K562 (cell line): ENCODE results near the gene NOTCH1. TPM values are rescaled to one million over a fixed set of nuclear protein-coding genes. Genes with fewer than 3 reads are reported as not detected.

ENCODE experiments used
- ATAC-seq: fragments of 200-7000 bp; cut with Tn5 transposase; 3 replicates; pipeline ENCODE4 v1.9.1; 2020; ENCODE audit warnings: moderate library complexity
- BruUV-seq: library from RNA; stranded (reverse); fragments of 400-500 nt; replicated peaks from 2 replicates; lab custom pipeline; 2021; lab: Mats Ljungman, UMichigan
- CTCF ChIA-PET: fragments of 300-600 bp; formaldehyde crosslinking; extraction: SDS; loops from one replicate; lab custom pipeline; 2021; ENCODE audit warnings: low intra/inter-chr PET ratio; lab: Yijun Ruan, JAX
- POLR2A ChIA-PET: fragments of 300-600, 350-650 bp; sonication (Branson Sonifier 250); formaldehyde crosslinking; extraction: SDS; loops from one replicate; lab custom pipeline; 2021; ENCODE audit warnings: antibody characterized with exemption, inconsistent platforms; lab: Yijun Ruan, JAX
- DNase-seq, 4 experiments: peaks; one replicate each; pipeline versions ENCODE4 v3.0.0 to v3.0.0-alpha.2; 2011 to 2018; ENCODE audit warnings: low spot score in 3 of 4, mixed read lengths in 3 of 4; ENCODE audit errors: extremely low read depth in 1 of 4
- FAIRE-seq: peaks from 2 replicates; lab custom pipeline; 2011; peaks lifted over from hg19 to GRCh38; lab: Jason Lieb, UNC
- H2AFZ ChIP-seq: 2 replicates; pipeline ENCODE4 v1.6.0; 2011; ENCODE audit warnings: low read depth, low read length, control low read depth, inconsistent platforms
- H3K27ac ChIP-seq: fragments of 200-600 bp; 3 replicates; pipeline ENCODE4 v1.8.0; 2011; ENCODE audit warnings: low read depth, mild to moderate bottlenecking, control low read depth, inconsistent platforms, low read length, moderate library complexity, mixed read lengths; ENCODE audit errors: extremely low read depth
- H3K27me3 ChIP-seq, 2 experiments: fragments of 300-600 bp in 1 of 2; 2 replicates in 1 of 2; 3 replicates in 1 of 2; pipeline versions ENCODE4 v1.6.0 to v1.8.0; 2011; ENCODE audit warnings: inconsistent platforms in 2 of 2, low read length in 2 of 2, mild to moderate bottlenecking in 1 of 2, mixed read lengths in 1 of 2, moderate library complexity in 1 of 2; ENCODE audit not compliant: control insufficient read depth in 2 of 2, insufficient read depth in 2 of 2
- H3K36me3 ChIP-seq: fragments of 300-600 bp; 3 replicates; pipeline ENCODE4 v1.8.0; 2011; ENCODE audit warnings: mild to moderate bottlenecking, low read length, inconsistent platforms; ENCODE audit not compliant: control insufficient read depth, insufficient read depth
- H3K4me1 ChIP-seq, 2 experiments: fragments of 200-600 bp in 1 of 2; replicated peaks in 1 of 2; 2 replicates in 1 of 2; 3 replicates in 1 of 2; pipeline versions ENCODE4 v1.5.1 to v1.8.0; 2011; ENCODE audit warnings: inconsistent platforms in 2 of 2, low read length in 2 of 2, mild to moderate bottlenecking in 1 of 2, mixed read lengths in 1 of 2, moderate library complexity in 1 of 2; ENCODE audit not compliant: control insufficient read depth in 2 of 2, insufficient read depth in 2 of 2
- H3K4me2 ChIP-seq: 2 replicates; pipeline ENCODE4 v1.6.1; 2011; ENCODE audit warnings: low read length, control low read depth, inconsistent platforms, mixed read lengths; ENCODE audit not compliant: insufficient read depth
- H3K4me3 ChIP-seq: fragments of 200-600 bp; sonication (generic), shearing (Covaris generic); 2 replicates; pipeline ENCODE4 v1.5.1; 2016; ENCODE audit warnings: control low read depth, inconsistent platforms
- H3K79me2 ChIP-seq: fragments of 200-600 bp; 3 replicates; pipeline ENCODE4 v1.8.0; 2011; ENCODE audit warnings: low read length, inconsistent platforms; ENCODE audit not compliant: control insufficient read depth, insufficient read depth
- H3K9ac ChIP-seq, 2 experiments: 2 replicates each; pipeline versions ENCODE4 v1.6.0 to v1.6.1; 2011; ENCODE audit warnings: low read depth in 2 of 2, low read length in 2 of 2, control low read depth in 1 of 2, inconsistent platforms in 1 of 2, mild to moderate bottlenecking in 1 of 2, mixed read lengths in 1 of 2; ENCODE audit not compliant: insufficient read depth in 1 of 2
- H3K9me1 ChIP-seq: one replicate; pipeline ENCODE4 v1.6.0; 2011; ENCODE audit warnings: inconsistent platforms, mild to moderate bottlenecking, low read length, moderate library complexity; ENCODE audit not compliant: control insufficient read depth, insufficient read depth
- H3K9me3 ChIP-seq: replicated peaks from 2 replicates; pipeline ENCODE4 v1.5.1; 2011; ENCODE audit warnings: low read depth, low read length, inconsistent platforms; ENCODE audit not compliant: control insufficient read depth, insufficient read depth
- H4K20me1 ChIP-seq: replicated peaks from 2 replicates; pipeline ENCODE4 v1.6.1; 2011; ENCODE audit warnings: low read length, inconsistent platforms, mixed read lengths; ENCODE audit not compliant: control insufficient read depth, insufficient read depth
- ZBTB9 ChIP-seq: fragments of 450-650 bp; formaldehyde crosslinking; IDR thresholded peaks from 2 replicates; pipeline ENCODE4 v1.4.0; 2020; ENCODE audit warnings: mild to moderate bottlenecking, moderate library complexity
- WGBS: fragments of 100-300 bp; shearing (Covaris generic); methylation state at CpG from one replicate; pipeline ENCODE4 v1.1.6; 2016; ENCODE audit warnings: low coverage, mixed read lengths; ENCODE audit not compliant: insufficient coverage; ENCODE audit errors: missing lambda C conversion rate; 5-methylcytosine and 5-hydroxymethylcytosine counted together
- in situ Hi-C: fragments of 300-500 bp; cut with MboI; formaldehyde crosslinking; loops from 4 replicates; pipeline ENCODE4 v1.15.0; 2018; ENCODE audit warnings: inconsistent platforms, mixed read lengths
- intact Hi-C: fragments of 100-400 bp; cut with micrococcal nuclease; formaldehyde crosslinking; loops from 2 replicates; pipeline ENCODE4 v1.14.2; 2022
- polyA plus RNA-seq, 8 experiments: library from polyadenylated mRNA; depleted of rRNA in 4 of 8; stranded (reverse) in 5 of 8; unstranded in 3 of 8; fragments of >200 nt; fragmentation: Nextera tagmentation in 2 of 8; fragmentation: Illumina TruSeq in 1 of 8; extraction: Ambion mirVana in 2 of 8; extraction: Trizol in 1 of 8; gene quantifications; 2 replicates each; pipeline versions ENCODE4 v1.2.1 to v1.2.3, GENCODE V29; 2011 to 2014; ENCODE audit warnings: inconsistent platforms in 1 of 8, missing spikeins in 1 of 8
- total RNA-seq, 7 experiments: library from RNA; depleted of rRNA in 6 of 7; stranded (reverse); fragments of >200 nt in 6 of 7; fragmentation: Illumina TruSeq in 2 of 7; extraction: Trizol in 2 of 7; gene quantifications; 2 replicates each; pipeline versions ENCODE4 v1.2.1 to v1.2.3, GENCODE V29; 2011 to 2021; ENCODE audit warnings: low replicate concordance in 1 of 7
- TF ChIP-seq, protein P1 (sequence below): sonication (generic); formaldehyde crosslinking; IDR thresholded peaks from 2 replicates; pipeline ENCODE4 v1.8.0; 2022; ENCODE audit warnings: missing genetic modification reagents, mild to moderate bottlenecking, moderate library complexity, borderline replicate concordance

The NOTCH1 gene
- total and polyA plus RNA-seq, 9 of the 15 experiments (the other 6 are each of a cell fraction or from before 2014, with no cell fraction given) = 0.03 to 31.4 (median 2.3) TPM

DNA sequence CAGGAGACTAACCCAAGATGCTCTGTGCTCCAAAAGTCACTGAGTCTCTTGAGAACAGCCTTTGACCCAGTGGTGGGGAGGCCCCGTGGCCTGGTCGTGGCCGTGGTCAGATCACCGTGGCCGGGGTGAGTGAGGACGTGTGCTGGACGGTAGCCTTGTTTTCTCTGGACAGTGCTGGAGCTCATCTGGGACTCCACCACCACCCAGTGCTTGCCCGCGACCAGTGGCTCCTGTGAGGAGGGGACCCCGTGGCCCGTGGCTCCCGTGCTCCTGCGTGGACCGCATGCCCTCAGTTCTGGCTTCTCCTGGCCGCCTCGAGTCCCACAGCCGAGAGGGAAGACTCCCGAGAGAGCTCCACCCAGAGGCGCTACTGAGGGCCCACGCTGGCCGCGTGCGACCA, 15.9 kb upstream of the NOTCH1 start:
- Histone ChIP-seq H3K4me1 (peaks cover 0 to 43% of the 10 kb centered on the region in 2 experiments; a peak in 4 of 5 replicates), H3K9ac (no peak overlapping the region), H3K27ac (no peak overlapping the region), H3K9me1 (no peaks in the 10 kb centered on the region), H4K20me1 (0 out of 2 replicates have a peak, but pooled peaks cover 3% of the 10 kb centered on the region), H3K36me3 (no peaks in the 10 kb centered on the region), H3K27me3 (peaks cover 0 to 38% of the 10 kb centered on the region in 2 experiments; a peak in 3 of 5 replicates), H3K79me2 (no peaks in the 10 kb centered on the region), H3K9me3 (peaks cover 5% of the 10 kb centered on the region), H3K4me2 (no peak overlapping the region), H2AFZ (no peak overlapping the region), H3K4me3 (no peak overlapping the region)
- intact Hi-C loops = no loop called here
- ATAC-seq (no peak), FAIRE-seq (no peak), DNase-seq (no peak)
- in situ Hi-C loops = no loop called here
- ChIA-PET CTCF (no interaction called here), POLR2A (interaction anchor here (0.5 to 3.7 kb wide), 4 partner anchors 10 to 246 kb away, joined by 3 to 15 read pairs (median 6); partner anchors contain the start of gene RABL6)
- 42% methylated on average over 13 of the region's 23 CpGs for WGBS
- peak; percentile 91 for TF ChIP-seq ZBTB9 (CRISPR knock-in tag)
- TF ChIP-seq, protein P1, sequence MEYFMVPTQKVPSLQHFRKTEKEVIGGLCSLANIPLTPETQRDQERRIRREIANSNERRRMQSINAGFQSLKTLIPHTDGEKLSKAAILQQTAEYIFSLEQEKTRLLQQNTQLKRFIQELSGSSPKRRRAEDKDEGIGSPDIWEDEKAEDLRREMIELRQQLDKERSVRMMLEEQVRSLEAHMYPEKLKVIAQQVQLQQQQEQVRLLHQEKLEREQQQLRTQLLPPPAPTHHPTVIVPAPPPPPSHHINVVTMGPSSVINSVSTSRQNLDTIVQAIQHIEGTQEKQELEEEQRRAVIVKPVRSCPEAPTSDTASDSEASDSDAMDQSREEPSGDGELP (CRISPR knock-in tag) = no peak
- BruUV-seq = no TSS peak
